ENCODE data around the gene RALGPS1.

The RALGPS1 gene

GRCh38 chr9:127050152-127050551 lies 135.6 kb downstream of the RALGPS1 start:
- no peak for TF ChIP-seq Cebpa-rat (IDR thresholded peaks at IDR 0.05)
- Histone ChIP-seq H3K4me3 (no peak overlapping the region), H3K4me1 (peaks cover 18 to 40% (median 28%) of the 10 kb centered on the region in 10 experiments), H3K27ac (peak overlapping the region in 8 of 11 experiments; percentile 13 to 64 (median 50); a peak in 9 of 22 replicates), H4K20me1 (no peaks in the 10 kb centered on the region), H3K9me3 (replicated peaks in 1 of 11) (no peaks in the 10 kb centered on the region), H3K36me3 (no peaks in the 10 kb centered on the region), H3K27me3 (no peaks in the 10 kb centered on the region), H3K9ac (no peak overlapping the region), H3K4me2 (peak overlapping the region in 8 of 11 experiments; percentile 62 to 85 (median 74); a peak in 14 of 22 replicates)

GRCh38 chr9:127050591-127051001 lies 136.0 kb downstream of the RALGPS1 start:
- H3K27ac ChIP-seq = peak overlapping the region in 1 of 11 experiments; percentile 64; a peak in 1 of 22 replicates
- H3K4me3 ChIP-seq = no peak overlapping the region
- H3K36me3 ChIP-seq = no peaks in the 10 kb centered on the region
- no peak for TF ChIP-seq Cebpa-rat (IDR thresholded peaks at IDR 0.05)
- H3K9ac ChIP-seq = no peak overlapping the region
- no peaks in the 10 kb centered on the region for H3K27me3 ChIP-seq
- no peaks in the 10 kb centered on the region for H3K9me3 ChIP-seq (replicated peaks in 1 of 11)
- H3K4me2 ChIP-seq = peak overlapping the region in 5 of 11 experiments; percentile 16 to 85 (median 68); a peak in 7 of 22 replicates
- peaks cover 18 to 40% (median 28%) of the 10 kb centered on the region in 10 experiments for H3K4me1 ChIP-seq
- H4K20me1 ChIP-seq = no peaks in the 10 kb centered on the region

GRCh38 chr9:127051881-127052595 lies 137.5 kb downstream of the RALGPS1 start:
- peaks cover 18 to 40% (median 28%) of the 10 kb centered on the region in 10 experiments for H3K4me1 ChIP-seq
- H3K27me3 ChIP-seq = no peaks in the 10 kb centered on the region
- no peak for TF ChIP-seq Cebpa-rat (IDR thresholded peaks at IDR 0.05)
- H3K27ac ChIP-seq = no peak overlapping the region
- no peak overlapping the region for H3K4me3 ChIP-seq
- H3K9me3 ChIP-seq (replicated peaks in 1 of 11) = no peaks in the 10 kb centered on the region
- H4K20me1 ChIP-seq = no peaks in the 10 kb centered on the region
- no peak overlapping the region for H3K9ac ChIP-seq
- no peak overlapping the region; a peak in 1 of 22 replicates for H3K4me2 ChIP-seq
- peaks cover 0 to under 1% (median 0%) of the 10 kb centered on the region in 11 experiments; a peak in 1 of 22 replicates for H3K36me3 ChIP-seq

- Histone ChIP-seq H3K4me3 (no peak overlapping the region), H3K9me3 (replicated peaks in 1 of 11) (no peaks in the 10 kb centered on the region), H3K27ac (no peak overlapping the region), H3K9ac (no peak overlapping the region), H3K27me3 (no peaks in the 10 kb centered on the region), H3K36me3 (peaks cover 0 to 3% (median 0%) of the 10 kb centered on the region in 11 experiments; a peak in 1 of 22 replicates), H4K20me1 (no peaks in the 10 kb centered on the region), H3K4me1 (peaks cover 16 to 35% (median 24%) of the 10 kb centered on the region in 10 experiments), H3K4me2 (no peak overlapping the region)
- no peak for TF ChIP-seq Cebpa-rat (IDR thresholded peaks at IDR 0.05)
Measured at GRCh38 chr9:127053057-127053821, 138.7 kb downstream of the RALGPS1 start.

- Histone ChIP-seq H3K4me1 (peaks cover 8 to 28% (median 18%) of the 10 kb centered on the region in 10 experiments), H3K4me3 (no peak overlapping the region), H3K9ac (no peak overlapping the region), H3K9me3 (replicated peaks in 1 of 11) (no peaks in the 10 kb centered on the region), H3K27ac (no peak overlapping the region), H3K36me3 (peaks cover 0 to 3% (median 0%) of the 10 kb centered on the region in 11 experiments; a peak in 1 of 22 replicates), H4K20me1 (no peaks in the 10 kb centered on the region), H3K4me2 (no peak overlapping the region), H3K27me3 (no peaks in the 10 kb centered on the region)
- no peak for TF ChIP-seq Cebpa-rat (IDR thresholded peaks at IDR 0.05)
Measured at GRCh38 chr9:127053960-127054359, 139.4 kb downstream of the RALGPS1 start.

- H3K9me3 ChIP-seq (replicated peaks in 1 of 11) = no peaks in the 10 kb centered on the region
- no peak overlapping the region for H3K4me2 ChIP-seq
- peaks cover 0 to 3% (median 0%) of the 10 kb centered on the region in 11 experiments; a peak in 1 of 22 replicates for H3K36me3 ChIP-seq
- peaks cover 10 to 24% (median 15%) of the 10 kb centered on the region in 10 experiments for H3K4me1 ChIP-seq
- TF ChIP-seq Cebpa-rat (IDR thresholded peaks at IDR 0.05) = no peak
- H3K27ac ChIP-seq = no peak overlapping the region
- no peak overlapping the region for H3K9ac ChIP-seq
- no peaks in the 10 kb centered on the region for H3K27me3 ChIP-seq
- H3K4me3 ChIP-seq = no peak overlapping the region
- H4K20me1 ChIP-seq = peaks cover 0 to 4% (median 0%) of the 10 kb centered on the region in 11 experiments; a peak in 1 of 22 replicates
Measured at GRCh38 chr9:127055745-127056402, 141.3 kb downstream of the RALGPS1 start.

- H3K4me2 ChIP-seq = no peak overlapping the region
- no peaks in the 10 kb centered on the region for H3K9me3 ChIP-seq (replicated peaks in 1 of 11)
- H3K27ac ChIP-seq = no peak overlapping the region
- H3K9ac ChIP-seq = no peak overlapping the region
- no peaks in the 10 kb centered on the region for H3K27me3 ChIP-seq
- H4K20me1 ChIP-seq = peaks cover 0 to 4% (median 0%) of the 10 kb centered on the region in 11 experiments; a peak in 1 of 22 replicates
- peaks cover 0 to 3% (median 0%) of the 10 kb centered on the region in 11 experiments; a peak in 1 of 22 replicates for H3K36me3 ChIP-seq
- TF ChIP-seq Cebpa-rat (IDR thresholded peaks at IDR 0.05) = no peak
- H3K4me1 ChIP-seq = peaks cover 10 to 21% (median 14%) of the 10 kb centered on the region in 10 experiments
- H3K4me3 ChIP-seq = no peak overlapping the region
Measured at GRCh38 chr9:127056446-127056845, 141.9 kb downstream of the RALGPS1 start.

GRCh38 chr9:127058011-127058644 lies 143.5 kb downstream of the RALGPS1 start:
- peaks cover 10 to 21% (median 13%) of the 10 kb centered on the region in 10 experiments for H3K4me1 ChIP-seq
- TF ChIP-seq Cebpa-rat (IDR thresholded peaks at IDR 0.05) = no peak
- no peak overlapping the region for H3K4me2 ChIP-seq
- no peak overlapping the region for H3K4me3 ChIP-seq
- no peak overlapping the region for H3K9ac ChIP-seq
- H3K27ac ChIP-seq = no peak overlapping the region
- no peaks in the 10 kb centered on the region for H3K9me3 ChIP-seq (replicated peaks in 1 of 11)
- H3K27me3 ChIP-seq = no peaks in the 10 kb centered on the region
- peaks cover 0 to 4% (median 0%) of the 10 kb centered on the region in 11 experiments; a peak in 1 of 22 replicates for H4K20me1 ChIP-seq
- H3K36me3 ChIP-seq = peaks cover 0 to 3% (median 0%) of the 10 kb centered on the region in 11 experiments; a peak in 1 of 22 replicates
